GM21619 (cell line): ENCODE results near the gene ZNF185.

Experiments used
- ATAC-seq: cut with Tn5 transposase; IDR thresholded peaks from one replicate; pipeline ENCODE4 v1.9.1; 2021; ENCODE audit not compliant: unreplicated experiment

ZNF185 gene

GRCh38 chrX:152897222-152898131 lies at the start of gene ZNF185:
ZNF185 (plus strand) TSS chrX:152898067; CDS start chrX:152914490, 16,423 bp downstream.
- ATAC-seq: no peak

DNA sequence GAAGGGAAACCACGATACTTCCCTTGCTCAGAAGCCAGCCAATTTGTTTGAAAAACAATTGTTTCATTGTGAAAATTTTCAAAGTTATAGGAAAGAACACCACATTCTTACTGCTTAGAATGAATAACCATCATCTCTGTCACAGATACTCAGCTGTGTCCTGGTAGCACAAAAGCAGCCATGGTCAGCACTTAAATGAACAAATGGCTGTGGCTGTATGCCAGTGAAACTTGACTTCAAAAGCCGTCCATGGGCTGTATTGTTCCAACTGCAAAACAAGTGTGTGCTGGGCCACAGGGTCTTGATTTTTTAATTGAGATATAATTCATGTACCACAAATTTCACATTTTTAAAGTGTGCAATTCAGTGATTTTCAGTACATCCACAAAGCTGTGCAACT lies 47.4 kb upstream of the ZNF185 start:
- ATAC-seq: no peak

DNA sequence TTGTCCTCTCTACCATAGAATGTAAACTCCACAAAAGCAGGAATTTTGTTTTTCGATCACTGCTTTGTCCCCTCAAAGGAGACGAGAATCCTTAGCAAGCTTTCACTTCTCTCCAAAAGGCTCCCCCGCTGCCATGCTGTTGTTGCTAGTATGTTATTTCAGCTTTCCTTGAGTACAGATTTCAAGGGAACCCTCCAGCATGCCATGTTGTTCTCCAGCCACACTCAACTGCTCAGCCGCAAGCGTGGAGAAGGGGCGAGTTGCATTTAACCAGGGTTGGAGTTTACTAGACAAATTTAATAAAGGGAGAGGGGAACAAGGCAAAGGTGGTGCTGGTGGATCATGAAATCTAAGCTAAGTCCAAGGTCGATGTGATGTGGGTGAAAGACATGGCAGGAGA lies 43.9 kb upstream of the ZNF185 start:
- ATAC-seq: no peak

DNA sequence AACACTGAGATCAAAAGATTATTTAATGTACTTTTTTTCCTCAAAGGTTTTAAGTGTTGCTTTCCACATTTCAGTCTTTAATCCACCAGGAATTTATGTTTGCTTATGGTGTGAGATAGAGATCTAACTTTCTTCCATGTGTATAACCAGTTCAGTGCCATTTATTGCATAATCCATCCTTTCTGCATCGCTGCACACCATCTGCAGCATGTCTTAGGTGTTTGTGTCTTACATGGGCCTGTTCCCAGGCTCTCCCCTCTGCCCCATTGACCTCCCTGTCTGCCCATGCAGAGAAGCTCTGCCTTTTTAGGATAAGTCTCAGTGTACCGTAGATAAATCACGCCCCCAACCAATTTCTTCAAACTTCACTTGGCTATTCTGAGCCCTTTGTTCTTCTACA lies 36.8 kb upstream of the ZNF185 start:
- no peak for ATAC-seq

GRCh38 chrX:152861826-152862225 lies 36.0 kb upstream of the ZNF185 start:
- ATAC-seq: no peak

GRCh38 chrX:152865232-152865920 lies 32.5 kb upstream of the ZNF185 start:
- ATAC-seq: no peak

DNA sequence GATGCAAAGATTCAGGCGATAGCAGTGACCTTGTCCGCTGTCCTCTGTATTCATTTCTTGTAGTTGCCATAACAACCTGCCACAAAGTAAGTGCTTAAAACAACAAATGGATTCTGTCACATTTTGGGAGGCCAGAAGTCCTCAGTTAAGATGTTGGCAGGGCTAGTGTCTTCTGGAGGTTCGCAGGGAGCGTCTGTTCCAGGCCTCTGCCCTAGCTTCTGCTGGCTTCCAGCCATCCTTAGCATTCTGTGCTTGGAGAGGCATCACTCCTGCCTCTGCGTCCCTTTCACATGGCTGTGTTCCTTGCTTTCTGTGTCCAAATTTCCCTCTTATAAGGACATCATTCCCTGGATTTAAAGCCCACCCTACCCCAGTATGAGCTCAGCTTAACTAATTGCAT lies 31.5 kb upstream of the ZNF185 start:
- no peak for ATAC-seq

- no peak for ATAC-seq
Observed at GRCh38 chrX:152869972-152870371, 27.9 kb upstream of the ZNF185 start.

- ATAC-seq: no peak
Observed at GRCh38 chrX:152871260-152871659, 26.6 kb upstream of the ZNF185 start.

DNA sequence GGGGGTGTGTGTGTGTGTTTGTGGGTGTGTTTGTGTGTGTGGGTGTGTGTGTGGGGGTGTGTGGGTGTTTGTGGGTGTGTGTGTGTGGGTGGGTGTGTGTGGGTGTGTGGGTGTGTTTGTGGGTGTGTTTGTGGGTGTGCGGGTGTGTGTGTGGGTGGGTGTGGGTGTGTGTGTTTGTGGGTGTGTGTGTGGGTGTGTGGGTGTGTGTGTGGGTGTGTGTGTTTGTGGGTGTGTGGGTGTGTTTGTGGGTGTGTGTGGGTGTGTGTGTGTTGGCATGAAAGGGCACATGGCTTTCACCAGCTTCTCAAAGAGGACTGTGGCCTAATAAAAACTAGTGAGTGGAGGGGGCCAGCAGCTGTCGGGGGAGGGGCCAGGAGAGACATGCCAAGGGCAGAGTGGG lies 25.3 kb upstream of the ZNF185 start:
- ATAC-seq: no peak

- ATAC-seq: no peak
Observed at GRCh38 chrX:152873361-152873760, 24.5 kb upstream of the ZNF185 start.

DNA sequence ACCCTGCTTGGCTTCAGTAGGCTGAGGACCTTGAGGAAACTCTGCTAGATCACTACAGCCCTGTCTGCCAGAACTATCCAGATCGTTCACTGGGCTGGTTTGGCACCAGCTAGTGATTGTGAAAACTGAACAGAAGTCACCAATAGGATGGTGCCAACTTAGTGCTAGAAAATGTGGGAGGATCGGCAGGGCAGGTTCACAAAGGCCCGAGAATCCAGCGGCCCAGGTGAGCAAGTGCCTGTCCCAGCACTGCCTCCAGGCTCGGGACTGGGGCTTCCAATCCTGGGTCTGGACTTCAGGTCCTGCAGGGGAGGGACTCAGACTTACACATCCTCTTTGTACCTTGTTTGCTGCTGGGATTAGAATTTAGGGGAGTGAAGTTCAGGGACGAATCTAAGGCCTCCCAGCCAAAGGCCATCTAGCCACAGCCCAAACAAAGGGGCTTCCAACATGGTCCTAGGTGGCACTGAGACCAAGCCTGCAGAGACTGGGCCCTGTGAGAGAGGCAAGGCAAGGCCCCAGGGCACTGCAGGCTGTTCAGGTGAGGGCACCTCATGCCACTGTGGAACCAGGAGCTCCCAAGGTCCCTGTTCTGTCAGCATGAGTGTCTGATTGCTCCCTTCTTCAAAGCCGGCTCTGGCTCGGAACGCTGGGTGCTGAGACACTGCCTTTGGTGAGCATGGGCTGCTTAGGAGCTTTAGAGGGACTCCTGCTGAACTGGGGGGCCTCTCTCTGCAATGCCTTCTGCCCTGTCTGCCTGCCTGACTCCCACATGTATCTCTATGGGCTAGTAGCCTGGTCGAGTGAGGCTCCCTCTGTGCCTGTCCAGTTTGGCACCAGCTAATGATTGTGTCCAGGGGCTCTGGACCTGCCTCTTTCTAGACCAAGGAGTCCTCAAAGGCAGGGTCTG lies 20.7 kb upstream of the ZNF185 start:
- no peak for ATAC-seq

DNA sequence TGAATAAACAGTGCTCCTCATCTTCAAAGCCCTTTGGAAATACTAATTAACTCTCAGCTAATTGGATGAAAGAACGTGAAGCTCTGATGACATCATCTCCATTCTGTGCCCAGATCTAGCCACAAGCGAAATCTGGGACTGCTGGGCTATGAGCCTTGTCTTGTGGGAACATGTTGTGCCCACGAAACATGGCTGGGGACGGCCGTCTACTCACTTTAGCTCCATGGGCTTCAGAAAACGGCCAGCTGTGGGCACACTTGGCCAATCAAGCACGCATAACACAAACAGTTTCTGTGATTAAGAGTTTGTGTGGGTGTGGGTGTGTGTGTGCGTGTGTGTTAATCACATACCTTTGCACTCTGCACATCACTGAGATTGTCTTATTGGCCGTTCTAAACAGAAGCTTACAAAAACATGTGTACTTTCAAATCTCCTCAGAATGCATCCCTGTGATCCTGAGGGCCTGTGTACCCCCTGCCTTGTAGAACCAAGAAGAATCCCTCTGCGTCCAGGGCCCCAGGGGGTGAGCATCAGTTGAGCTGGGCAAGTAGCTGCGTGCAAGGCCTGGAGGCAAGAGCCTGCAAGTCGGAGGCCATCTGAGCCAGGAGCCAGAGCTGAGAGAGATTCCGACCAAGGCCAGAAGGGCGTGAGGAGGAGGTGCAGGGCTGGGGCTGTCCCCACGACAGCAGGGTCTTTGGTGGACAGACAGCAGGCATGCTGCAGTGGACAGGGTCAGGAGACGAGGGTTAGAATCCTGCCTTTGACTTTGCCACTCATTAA lies 18.7 kb upstream of the ZNF185 start:
- ATAC-seq: no peak

- no peak for ATAC-seq
Observed at GRCh38 chrX:152881289-152881688, 16.6 kb upstream of the ZNF185 start.

DNA sequence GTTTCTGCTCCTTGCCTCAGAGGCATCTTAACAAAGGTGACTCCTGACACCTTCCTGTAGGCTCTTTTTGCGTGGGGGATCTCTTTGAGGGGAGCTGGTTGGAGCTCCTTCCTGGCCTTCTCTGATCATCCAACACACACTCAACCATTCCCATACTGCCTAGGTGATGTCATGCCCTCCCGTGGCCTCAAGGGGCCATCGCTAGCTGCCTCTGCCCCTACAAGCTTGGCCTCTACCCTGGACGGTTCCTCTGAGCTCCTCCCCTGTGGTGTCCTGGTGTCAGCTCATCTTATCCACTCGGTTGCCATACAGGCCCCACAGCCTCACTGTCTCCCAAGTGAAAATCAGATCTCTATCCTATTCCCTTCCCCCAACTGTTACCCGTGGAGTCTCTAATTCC lies 13.7 kb upstream of the ZNF185 start:
- ATAC-seq: no peak

DNA sequence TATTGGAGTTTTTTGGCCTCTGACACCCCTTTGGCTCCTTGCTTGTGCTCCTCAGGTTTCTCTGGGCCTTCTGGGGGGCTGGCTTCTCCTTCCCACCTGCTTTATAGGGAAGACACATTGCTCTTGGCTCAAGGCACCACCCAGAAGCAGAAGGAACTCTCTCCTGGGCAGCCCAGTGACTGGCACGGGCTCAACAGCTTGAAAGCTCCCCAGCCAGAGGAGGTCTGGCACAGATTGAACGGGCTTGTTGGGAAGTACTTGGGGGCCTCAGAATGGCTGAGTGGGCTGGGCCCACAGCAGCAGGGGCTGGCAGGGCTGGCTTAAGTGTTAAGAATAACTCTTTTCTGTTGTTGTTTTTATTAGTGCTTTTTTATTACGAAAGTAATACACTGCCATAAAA lies 11.2 kb upstream of the ZNF185 start:
- no peak for ATAC-seq

GRCh38 chrX:152892499-152892898 lies 5.4 kb upstream of the ZNF185 start:
- ATAC-seq: no peak

DNA sequence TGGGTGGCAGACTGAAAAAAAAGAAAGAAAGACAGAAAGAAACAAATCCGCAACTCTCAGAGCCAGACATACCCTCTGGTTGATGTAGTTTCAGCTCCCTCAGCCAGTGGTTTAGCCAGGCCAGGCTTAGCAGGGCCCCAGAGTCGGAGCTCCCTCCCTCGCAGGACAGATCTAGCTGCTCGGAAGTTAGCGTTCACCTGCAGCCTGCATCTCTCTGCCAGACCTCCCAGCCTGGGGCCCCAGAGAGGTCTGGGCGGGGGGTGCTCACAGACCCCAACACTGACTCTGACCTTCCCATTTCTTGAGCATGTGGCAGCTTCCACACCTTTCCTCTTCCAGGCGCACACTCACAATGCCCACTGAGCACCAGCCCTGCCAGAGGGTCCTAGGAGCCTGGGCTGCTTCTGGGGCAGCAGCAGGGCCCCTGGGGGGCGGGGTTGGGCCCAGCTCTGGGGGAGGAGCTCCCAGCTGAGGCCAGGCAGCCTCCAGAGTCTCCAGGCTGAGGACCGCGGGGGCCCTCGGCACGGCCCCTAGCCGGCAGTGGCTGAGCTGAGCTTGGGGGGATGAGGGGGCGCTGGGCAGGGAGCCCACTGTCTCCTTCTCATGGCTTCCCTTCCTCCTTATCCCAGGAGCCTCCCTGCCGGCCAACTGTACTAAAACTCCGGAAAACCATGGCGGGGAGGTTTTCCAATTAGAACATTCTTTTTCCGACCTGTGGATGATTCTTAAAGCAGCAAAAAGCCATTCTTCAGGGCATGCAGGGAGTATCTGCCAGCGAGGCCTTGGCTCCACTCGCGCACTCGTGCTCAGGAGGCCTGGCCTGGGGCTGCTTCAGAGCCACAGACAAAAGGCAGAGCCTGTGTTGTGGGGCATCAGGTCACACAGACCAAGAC lies 4.6 kb upstream of the ZNF185 start:
- ATAC-seq: no peak

GRCh38 chrX:152893980-152894610 lies 3.8 kb upstream of the ZNF185 start:
- ATAC-seq: no peak
